PC-3 (cell line): ENCODE data around the gene RAB6A.

Experiments
- CTCF ChIP-seq: fragments of 300-600 bp; sonication (generic); conservative IDR thresholded peaks from 2 replicates; pipeline ENCODE4 v1.5.1; 2017; ENCODE audit warnings: antibody characterized with exemption, low read depth, mild to moderate bottlenecking, low read length
- EZH2 ChIP-seq: fragments of 300-600 bp; sonication (generic); IDR thresholded peaks from one replicate; pipeline ENCODE4 v1.6.1; 2017; ENCODE audit warnings: antibody characterized with exemption, mild to moderate bottlenecking, low read length; ENCODE audit not compliant: unreplicated experiment
- EZH2phosphoT487 ChIP-seq: fragments of 300-600 bp; sonication (generic); IDR thresholded peaks from 2 replicates; pipeline ENCODE4 v1.6.1; 2018; ENCODE audit warnings: mild to moderate bottlenecking, antibody characterized with exemption, low read length, borderline replicate concordance

DNA sequence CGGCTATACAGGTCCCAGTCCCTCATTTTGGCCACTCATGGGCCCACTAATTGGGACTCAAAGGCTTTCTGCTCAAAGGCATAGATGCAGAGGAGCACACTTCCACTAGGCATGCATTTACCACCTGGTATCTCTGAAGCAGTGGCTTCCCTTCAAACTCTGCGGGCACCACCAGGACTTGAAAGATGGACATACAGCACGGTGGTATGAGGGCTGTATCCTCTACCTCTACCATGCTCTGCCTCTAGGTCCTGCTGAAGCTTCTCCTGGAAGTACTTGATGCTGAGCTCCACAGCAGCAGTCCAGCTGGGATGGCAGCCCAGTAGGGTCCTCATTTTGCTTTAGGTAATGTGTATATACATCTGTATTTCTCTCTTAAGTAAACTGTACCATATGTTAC lies 49.9 kb downstream of the RAB6A start:
- no peak for TF ChIP-seq CTCF
- TF ChIP-seq EZH2 = no peak
- no peak for TF ChIP-seq EZH2phosphoT487
